Skin of body (tissue), 2 donors: ENCODE data around the gene CCDC73. TPM values are rescaled to one million over a fixed set of nuclear protein-coding genes. Genes with fewer than 3 reads are reported as not detected.
"Not testable (repeated sequence)": the region's sequence is repeated elsewhere in the genome, so short reads cannot be mapped to it uniquely, and the experiment has no call there.

ENCODE experiments used
- DNase-seq: peaks from one replicate; lab custom pipeline; 2025; lab: John Stamatoyannopoulos, UW
- total RNA-seq: library from RNA; depleted of rRNA; stranded (reverse); fragments of >200 nt; gene quantifications from one replicate; pipeline ENCODE4 v1.2.3, GENCODE V29; 2014

CCDC73 gene
- total RNA-seq, 1 donor from 2014 or later, result under 0.01 TPM

DNA sequence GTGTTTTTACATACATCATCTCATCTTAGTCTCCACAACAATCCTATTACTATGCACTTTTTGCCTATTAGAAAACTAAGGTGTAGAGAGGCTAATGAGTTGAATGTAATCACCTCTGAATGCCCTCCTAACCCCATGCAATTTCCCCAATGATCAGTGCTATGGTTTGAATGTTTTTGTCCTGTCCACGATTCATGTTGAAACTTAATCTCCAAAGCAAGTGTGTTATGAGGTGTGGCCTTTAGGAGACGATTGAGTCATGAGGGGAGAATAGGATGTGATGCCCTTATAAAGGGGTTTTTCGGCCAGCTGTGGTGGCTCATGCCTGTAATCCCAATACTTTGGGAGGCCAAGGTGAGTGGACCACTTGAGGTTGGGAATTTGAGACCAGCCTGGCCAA, 2.0 kb upstream of the CCDC73 start:
- no peak for DNase-seq

GRCh38 chr11:32792948-32793475, 1.4 kb downstream of the CCDC73 start:
- DNase-seq, result no peak

DNA sequence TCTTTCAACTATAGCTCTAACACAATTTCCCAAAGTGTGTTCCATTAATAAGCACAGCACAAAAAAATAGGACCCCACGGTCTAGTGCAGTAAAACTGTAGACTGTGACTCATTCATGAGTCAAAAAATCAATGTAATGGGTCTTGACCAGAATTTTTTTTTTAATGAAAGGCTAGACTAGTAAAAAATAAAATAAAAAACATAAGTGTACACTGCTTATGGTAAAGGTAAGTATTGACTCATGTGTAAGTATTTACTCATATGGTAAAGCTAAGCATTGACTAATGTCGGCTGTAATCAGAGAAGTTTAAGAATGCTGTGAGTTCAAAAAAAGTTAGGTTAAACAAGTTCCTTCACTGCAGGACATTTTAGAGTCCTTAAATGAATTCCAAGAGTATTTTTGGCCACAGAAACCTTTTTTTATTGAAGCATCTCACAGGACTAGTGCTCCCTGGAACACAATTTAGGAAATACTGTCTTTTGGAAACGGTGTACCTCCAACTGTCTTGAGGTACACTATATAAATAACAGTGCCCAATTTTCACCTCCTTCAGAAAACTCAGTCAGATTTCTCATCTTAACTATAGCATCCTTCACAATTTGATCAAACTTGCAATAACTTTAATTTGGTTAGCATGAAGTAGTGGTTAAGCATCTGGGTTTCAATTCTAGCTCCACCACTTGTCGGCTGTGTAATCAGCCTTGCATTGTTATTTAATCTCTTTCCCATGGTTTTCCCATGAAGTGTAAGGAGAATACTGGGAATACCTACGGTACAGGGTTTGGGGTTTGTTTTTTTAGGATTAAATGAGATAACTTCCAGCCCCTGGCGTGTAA, 2.1 kb downstream of the CCDC73 start:
- DNase-seq, result no peak

GRCh38 chr11:32790916-32791315, 3.5 kb downstream of the CCDC73 start:
- no peak for DNase-seq

GRCh38 chr11:32786811-32787210, 7.7 kb downstream of the CCDC73 start:
- DNase-seq, result no peak

- DNase-seq, result no peak
These were observed 9.2 kb downstream of the CCDC73 start for GRCh38 chr11:32785262-32785661.

DNA sequence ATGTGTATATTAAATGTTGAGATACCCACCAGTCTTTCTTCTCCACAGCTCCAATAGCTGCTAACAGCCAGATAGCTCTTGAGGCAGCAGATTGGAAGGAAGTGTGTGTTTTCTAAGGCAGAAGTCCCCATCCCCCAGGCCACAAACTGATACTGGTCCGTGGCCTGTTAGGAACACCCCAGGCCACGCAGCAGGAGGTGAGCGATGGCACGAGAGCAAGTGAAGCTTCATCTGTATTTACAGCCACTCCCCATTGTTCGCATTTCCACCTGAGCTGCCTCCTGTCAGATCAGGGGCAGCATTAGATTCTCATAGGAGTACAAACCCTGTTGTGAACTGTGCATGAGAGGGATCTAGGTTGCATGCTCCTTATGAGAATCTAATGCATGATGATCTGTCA, 12.7 kb downstream of the CCDC73 start:
- no peak for DNase-seq

GRCh38 chr11:32780839-32781238, 13.6 kb downstream of the CCDC73 start:
- DNase-seq, result not testable (repeated sequence)

- DNase-seq, result no peak
These were observed 15.3 kb downstream of the CCDC73 start for GRCh38 chr11:32779136-32779535.

DNA sequence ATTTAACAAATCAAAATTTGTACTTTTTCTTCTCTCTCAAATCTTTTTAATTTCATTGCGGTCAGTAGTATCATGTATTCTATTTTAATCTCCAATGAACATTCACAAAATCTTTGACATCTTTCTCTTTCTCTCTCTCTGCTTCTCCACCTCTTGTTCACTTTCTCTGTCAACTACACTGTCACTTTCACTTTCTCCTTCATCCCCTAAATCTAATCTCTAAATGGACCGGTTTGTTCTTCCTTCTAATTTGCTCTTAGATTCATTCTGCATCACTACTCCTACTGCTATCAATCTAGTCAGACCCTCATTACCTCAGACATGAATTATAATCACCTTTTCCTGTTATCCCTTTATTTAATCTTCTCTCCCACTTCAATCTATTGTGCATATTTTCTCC, 18.6 kb downstream of the CCDC73 start:
- DNase-seq, result no peak

DNA sequence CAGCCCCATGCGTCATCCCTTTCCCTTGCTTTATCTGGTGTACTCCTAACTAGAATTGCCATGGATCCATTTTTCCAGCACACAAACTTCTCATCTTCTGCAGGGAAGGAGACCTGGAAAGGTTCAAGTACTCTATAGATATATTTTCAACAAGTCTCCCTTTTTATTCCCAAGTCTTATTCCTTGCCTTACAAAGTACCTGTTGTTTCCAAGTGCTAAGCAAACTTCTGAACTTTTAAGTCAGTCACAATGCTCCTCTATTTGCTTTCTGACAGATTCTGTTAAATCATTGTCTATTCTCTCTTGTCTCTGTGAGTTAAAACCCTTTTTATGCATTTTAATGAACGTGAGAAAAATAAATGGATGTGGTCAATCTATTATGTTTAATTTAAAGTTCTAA, 20.4 kb downstream of the CCDC73 start:
- DNase-seq, result no peak

DNA sequence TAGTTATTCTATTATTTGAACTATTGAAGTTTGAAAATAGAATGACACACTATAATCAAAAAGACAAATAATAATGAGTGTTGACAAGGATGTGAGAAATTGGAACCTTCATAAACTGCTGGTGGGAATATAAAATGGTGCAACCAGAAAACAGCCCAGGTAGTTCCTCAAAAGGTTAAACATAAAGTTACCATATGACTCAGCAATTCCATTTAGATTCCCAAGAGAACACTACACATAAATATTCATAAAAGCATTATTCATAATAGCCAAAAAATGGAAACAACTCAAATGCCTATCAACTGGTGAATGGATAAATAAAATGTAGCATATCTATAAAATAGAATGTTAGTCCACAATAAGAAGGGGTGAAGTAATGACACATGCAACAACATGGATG, 21.7 kb downstream of the CCDC73 start:
- no peak for DNase-seq

- not testable (repeated sequence) for DNase-seq
These were observed 32.7 kb downstream of the CCDC73 start for GRCh38 chr11:32761774-32762173.

DNA sequence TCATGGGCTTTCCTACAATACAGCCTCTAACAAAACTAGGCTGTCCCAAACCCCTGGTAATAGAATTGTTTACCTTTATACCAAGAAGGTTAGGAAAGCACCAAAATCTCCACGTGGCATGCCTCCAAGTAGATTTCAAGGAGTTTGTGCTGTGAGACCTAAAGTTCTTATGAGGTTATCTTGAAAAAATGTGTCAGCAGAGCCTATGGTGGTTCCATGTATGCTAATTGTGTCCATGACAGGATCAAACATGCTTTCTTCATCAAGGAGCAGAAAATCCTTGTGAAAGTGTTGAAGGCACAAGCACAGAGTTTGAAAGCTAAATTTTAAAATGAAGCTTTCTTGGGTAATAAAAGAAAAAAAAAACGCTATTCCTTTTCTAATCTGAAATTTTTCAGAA, 36.2 kb downstream of the CCDC73 start:
- DNase-seq, result no peak

DNA sequence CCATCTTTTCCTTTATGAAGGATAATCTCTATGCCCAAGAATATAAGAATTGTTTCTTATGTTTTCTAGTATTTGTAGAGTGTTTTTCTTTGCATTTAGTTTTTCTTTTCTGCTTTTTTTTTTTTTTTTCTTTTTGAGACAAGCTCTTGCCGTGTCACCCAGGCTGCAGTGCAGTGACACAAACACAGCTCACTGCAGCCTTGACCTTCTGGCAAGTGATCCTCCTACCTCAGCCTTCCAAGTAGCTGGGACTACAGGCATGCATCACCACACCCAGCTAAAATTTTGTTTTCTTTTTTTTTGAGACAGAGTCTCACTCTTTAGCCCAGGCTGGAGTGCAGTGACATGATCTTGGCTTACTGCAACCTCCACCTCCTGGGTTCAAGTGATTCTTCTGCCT, 41.3 kb downstream of the CCDC73 start:
- not testable (repeated sequence) for DNase-seq

DNA sequence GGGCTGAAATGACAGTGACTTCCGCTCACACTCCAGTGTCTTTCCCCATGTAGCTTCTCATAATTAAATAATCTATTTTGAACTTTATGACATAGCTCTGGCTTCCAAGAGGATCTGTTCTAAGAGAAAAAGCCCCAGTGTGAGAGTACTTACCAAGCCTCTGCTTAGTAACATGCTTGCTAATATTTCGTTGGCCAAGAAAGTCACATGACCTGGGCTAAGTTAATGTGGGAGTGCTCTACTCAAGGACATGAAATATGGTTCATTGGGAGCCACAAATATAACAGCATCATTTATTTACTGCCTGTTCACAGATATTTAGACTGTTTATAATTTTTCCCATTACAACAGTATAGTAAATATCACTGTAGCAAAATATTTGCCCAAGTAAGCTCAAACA, 42.5 kb downstream of the CCDC73 start:
- no peak for DNase-seq

DNA sequence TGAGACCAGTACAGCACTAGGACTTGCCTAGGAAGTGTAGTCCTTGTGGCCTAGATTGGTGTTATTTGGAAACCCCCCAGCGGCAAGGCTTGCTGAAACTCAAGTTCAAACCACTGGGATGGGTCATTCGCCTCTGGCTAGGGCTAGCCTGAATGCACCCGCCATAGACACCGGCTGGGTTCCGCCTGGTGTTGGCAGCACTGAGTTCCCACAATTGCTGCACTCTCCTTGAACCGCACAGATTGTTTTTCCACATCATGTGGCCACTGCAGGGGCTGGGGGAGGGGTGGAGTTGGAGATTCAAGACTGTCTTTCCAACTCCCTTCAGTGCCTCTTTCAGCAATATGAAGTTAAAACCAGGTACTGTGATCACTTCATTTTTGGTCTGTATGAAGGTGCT, 43.1 kb downstream of the CCDC73 start:
- DNase-seq, result no peak

DNA sequence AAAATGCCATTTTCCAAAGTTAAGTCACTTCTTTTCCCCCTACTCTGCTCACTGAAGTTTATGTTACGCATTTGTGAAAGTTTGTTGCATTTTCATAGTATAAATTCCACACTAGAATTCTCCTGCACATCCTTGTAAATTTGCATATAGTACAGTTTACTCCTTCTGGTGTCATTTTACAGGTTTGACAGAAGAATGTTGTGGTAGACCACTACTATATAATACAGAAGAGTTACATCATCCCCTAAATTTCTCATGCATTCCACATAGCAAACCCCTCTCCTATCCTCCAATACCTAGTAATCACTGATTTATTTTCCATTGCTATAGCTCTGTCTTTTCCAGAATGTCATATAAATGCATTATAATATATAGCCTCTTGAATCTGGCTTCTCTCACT, 64.5 kb downstream of the CCDC73 start:
- DNase-seq, result no peak

GRCh38 chr11:32723332-32723731, 71.1 kb downstream of the CCDC73 start:
- DNase-seq, result no peak

DNA sequence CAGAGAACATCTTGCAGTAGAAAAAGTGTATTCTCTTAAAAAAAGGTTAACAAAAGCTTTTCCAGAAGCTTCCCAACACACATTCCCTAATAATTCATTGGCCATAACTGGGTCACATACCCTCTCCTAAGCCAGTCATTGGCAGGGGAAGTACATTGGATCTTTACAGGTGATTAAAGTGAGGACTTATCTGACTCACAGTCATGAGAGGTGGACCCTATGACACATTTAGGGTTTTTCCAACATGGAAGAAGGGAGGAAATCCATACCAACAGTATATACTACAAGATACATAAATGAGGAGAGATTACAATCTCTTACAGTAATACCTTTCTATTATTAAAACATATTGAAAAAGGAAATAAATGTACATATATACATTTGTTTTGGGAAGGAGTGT, 72.2 kb downstream of the CCDC73 start:
- DNase-seq, result no peak

DNA sequence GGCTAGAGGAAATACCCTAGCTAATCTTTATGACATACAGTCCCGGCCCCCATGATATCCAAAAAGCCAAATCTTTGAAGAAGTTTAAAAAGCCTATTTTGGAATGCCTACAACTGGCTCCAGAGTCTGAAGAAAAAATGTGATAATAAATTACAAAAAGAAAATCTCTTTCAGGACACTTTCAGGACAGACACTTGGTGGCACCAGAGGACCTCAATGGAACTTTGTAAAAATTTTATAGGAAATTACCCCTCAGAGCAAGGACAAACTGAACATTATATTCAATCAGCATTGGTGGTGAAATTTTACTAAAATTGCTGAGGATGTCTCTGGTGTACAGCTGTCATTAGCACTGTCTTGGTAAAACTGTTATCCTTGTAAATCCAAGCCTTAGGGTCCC, 81.0 kb downstream of the CCDC73 start:
- no peak for DNase-seq

DNA sequence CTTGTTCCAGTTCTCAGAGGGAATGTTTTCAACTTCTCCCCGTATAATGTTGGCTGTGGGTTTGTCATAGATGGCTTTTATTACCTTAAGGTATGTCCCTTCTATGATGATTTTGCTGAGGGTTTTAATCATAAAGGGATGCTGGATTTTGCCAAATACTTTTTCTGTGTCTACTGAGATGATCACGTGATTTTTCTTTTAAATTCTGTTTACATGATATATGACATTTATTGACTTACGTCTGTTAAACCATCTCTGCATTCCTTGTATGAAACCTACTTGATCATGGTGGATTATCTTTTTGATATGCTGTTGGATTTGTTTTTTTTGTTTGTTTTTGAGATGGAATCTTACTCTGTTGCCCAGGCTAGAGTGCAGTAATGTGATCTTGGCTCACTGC, 85.5 kb downstream of the CCDC73 start:
- not testable (repeated sequence) for DNase-seq

DNA sequence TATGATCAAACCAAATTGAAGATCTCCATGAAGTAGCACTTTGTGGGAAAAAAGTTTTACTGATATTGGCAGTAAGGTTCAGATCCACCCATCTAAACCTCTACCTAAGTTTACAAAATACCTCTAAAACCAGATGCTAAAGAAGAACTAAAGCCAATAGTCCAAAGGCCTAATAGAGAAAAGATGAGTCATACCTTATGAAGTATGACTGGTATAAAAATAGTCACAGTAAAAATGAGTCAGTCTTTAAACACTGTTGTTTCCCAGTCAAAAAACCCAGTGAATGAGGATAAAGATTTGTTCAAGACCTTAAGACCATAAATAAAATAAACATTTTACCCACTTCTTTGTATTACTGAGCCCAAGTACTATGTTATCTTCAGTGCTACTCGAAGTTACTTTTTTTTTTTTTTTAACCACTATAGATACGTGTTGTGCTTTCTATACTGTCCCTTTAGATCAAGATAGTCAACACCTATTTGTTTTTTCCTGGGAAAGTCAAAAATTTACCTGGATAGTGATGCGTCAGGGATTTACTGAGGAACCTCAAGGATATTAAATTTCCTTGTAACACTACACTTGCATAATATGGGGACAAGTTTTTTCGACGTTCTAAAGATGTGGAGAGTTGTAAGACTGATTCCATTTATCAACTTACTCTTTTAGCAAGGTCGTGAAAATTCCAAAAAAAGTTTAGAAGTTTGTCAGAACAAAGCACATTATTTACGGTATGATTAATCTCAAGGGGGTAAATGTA, 87.3 kb downstream of the CCDC73 start:
- no peak for DNase-seq
